GM19240 (cell line): ENCODE measurements around the gene INSRR.

Source experiments
- DNase-seq: peaks from one replicate; pipeline ENCODE4 v3.0.0; 2011; ENCODE audit warnings: low spot score; ENCODE audit not compliant: insufficient read length

Gene INSRR

GRCh38 chr1:156834322-156834721 is 24.6 kb downstream of the INSRR start:
- DNase-seq, result no peak

DNA sequence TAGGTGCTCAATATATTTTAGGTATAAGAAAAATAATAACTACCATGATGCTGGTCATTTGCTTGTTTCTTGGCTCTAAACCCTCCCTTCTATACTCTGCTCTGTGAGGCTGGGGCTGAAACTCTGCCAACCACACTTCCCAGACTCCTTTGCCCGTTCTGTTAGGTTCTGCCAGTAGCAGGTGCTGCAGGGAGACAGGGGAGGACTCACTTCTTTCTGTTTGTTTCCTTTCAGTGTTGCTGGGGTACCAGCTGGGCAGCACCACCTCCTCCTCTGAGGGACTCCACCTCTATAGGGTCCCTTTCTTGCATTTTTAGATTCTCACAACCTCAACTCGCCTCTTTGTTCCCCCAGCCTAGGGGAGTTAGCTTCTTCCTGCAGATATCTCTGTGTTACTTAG is 25.3 kb downstream of the INSRR start:
- DNase-seq, result no peak

DNA sequence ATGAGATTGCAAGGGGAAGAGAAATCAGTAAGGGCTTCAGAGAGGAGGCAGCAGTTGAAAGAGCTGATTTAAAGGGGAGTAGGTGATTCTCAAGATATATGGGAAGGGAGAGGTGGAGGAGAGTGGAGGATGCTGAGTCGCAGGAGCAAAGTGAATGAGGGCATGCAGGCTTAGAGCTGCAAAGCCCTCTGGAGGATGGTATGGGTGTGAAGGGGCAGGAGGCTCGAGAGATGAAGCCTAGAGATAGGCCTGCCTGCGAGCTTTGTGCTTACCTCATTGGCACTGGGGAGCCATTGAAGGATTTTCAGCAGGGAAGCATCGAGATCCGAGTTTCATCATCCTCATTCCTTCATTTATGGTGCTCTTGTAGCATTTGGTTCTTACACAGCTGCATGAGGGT is 26.5 kb downstream of the INSRR start:
- no peak for DNase-seq

- DNase-seq, result no peak
These were observed 30.4 kb downstream of the INSRR start for GRCh38 chr1:156828400-156829124.

- no peak for DNase-seq
These were observed 32.3 kb downstream of the INSRR start for GRCh38 chr1:156826630-156827029.

DNA sequence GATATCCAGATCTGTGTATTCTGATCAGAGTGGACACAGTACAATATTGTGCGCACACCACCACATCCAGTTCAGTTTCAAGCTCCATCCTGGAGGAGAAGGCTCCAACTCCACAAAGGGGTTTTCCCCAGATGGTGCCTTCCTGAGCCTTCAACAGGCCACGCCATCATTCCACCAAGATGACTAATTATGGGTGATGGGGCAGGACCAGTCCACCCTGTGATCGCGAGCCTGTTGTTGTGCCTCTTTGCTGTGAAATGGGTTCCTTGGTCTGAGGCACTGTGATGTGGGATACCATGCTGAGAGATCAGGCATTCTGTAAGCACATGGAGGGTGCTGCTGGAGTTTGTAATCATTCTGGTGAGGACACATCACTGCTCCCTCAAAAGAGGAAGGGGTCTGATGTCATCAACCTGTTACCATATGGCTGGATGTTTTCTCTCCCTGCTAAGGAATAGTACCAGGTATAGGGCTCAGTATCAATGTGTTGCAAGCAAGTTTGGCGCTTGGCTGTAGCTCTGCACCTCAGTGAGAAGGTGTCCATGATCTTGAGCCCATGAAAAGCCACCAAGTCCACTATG is 35.6 kb downstream of the INSRR start:
- DNase-seq, result no peak

GRCh38 chr1:156822680-156823079 is 36.2 kb downstream of the INSRR start:
- DNase-seq, result no peak

DNA sequence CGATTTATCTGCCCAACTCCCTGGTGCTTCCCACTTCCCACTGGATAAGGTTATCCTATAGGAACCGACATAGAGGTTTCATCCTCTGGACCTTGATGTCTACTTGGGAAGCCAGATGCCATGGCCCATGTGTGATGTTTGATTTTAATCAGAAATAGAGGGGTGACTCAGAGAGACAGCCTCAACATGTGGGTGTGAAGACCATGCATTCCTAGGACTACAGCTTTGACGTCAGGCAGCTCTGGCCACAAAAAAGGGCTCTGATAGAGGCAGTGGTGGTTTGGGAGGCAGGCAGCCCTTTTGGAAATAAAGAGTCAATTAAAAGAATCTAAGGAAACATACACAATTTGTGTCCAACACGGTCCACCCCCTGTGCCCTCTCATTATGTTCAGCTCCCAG is 37.1 kb downstream of the INSRR start:
- no peak for DNase-seq

- peak; percentile 89 for DNase-seq
These were observed 42.2 kb downstream of the INSRR start, which contains the start of gene SH2D2A for GRCh38 chr1:156816561-156817328. Gene SH2D2A, minus strand, starts transcription at chr1:156816848. Its CDS starts 140 bp downstream, at chr1:156816708.

DNA sequence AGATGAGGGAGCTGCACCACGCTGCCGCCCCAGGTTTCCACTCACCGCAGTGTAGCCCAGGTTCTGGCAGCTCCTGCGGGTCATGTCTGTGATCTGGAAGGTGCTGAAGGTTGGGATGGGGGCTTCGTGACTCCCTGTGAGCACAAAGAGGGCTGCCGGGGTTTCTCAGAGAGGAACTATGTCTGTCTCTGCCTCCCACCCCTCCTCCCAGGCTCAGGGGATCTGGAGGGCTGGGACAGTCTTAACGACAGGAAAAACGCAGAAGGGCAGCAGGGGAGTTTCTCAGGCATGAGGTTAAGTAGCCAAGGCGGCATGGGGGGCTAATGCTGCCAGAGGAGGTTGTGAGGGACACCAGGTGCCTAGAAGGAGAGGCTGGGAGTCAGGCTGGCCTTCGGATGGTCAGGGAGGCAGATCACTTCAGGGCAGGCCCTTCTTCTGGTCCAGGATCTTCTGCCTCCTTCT is 42.9 kb downstream of the INSRR start:
- DNase-seq, result no peak

DNA sequence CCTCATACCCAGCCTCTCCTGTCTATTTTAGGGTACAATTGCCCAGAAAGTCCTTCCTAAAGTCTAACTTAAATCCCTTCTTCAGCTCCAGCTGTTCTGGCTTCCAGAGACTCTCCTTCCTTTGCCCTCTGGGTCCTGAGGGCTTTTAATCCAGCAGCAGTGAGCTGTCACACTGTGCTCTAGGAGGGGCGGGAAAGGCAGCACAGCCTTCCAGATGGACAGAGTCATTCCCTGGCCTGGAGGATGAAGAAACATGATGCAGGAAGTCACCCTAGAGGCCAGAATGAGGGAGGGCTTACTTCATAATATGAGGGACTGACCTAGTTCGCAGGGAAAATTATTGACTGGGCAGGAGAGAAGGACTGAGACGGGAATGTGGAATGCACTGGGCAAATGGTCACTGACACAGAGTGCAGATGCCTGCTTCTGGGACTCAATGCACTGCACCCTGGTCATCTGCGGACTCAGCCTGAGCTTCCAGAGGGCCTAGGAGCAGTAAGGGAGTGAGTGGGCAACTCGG is 43.5 kb downstream of the INSRR start:
- DNase-seq, result no peak

DNA sequence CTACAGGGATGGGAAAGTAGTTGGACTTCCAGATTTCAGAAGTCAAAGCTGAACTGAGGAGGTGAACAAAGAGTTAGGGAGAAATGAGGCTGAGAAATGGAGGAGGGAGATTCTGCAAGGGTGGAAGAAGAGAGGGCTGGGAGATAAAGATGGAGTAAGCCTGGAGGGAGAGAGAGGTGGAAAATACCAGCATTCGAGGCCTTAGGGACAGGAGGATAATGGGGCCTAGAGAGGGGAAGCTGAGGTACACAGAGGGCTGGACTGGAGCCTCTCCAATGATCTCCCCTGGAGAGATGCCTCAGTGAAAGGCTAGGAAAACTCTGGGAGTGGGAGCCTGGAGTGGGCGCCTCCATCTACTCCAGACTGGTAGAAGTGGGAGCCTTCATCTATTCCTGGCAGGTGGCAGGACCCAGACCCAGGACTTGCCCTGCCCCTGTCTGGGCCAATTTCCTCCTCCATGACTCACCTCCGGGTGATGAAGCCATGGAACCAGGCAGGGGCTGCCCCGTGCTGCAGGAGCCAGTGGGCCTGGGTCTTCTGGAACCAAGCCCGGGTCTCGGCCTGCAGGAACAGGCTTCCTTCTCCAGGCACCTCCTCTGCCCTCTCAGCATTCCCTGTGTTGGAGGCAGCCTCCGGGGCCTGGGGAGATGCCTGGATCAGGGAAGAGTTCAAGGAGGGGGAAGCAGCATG is 44.2 kb downstream of the INSRR start:
- no peak for DNase-seq

GRCh38 chr1:156813750-156814570 is 45.0 kb downstream of the INSRR start:
- DNase-seq, result peak; percentile 38

- no peak for DNase-seq
These were observed 45.6 kb downstream of the INSRR start for GRCh38 chr1:156813298-156813697.

DNA sequence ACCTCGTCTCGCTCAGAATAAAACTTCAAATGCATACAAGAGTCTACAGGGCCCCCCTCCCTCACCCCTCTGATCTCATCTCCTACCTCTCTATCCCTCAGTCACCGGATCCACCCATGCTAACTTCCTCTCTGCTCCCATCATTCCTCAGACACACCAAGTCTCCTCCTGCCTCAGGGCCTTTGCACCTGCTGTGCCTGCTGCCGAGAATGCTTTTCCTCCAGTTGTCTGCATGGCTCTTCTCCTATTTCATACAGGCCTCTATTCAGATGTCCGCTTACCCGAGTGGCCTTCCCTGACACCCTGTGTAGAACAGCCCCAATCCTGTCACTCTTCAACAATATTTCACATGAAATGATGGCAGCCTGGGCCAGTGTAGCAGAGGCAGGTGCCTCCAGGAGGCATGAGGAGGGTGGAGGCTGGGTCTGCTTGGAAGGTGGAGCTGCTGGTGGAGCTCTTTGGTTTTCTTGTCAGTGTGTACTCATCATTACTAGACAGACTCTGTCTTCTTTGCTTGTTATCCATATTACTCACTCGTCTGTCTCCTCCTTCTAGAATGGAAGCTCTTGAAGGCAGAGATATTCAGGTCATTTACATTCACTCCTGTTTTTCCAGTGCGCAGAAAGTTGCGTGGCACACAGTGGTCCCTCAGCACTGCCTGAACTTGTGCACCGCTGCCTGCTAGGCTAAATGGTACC is 46.5 kb downstream of the INSRR start:
- DNase-seq, result no peak

GRCh38 chr1:156811168-156811567 is 47.7 kb downstream of the INSRR start:
- DNase-seq, result no peak

GRCh38 chr1:156809711-156810366 is 49.1 kb downstream of the INSRR start:
- no peak for DNase-seq

GRCh38 chr1:156809281-156809680 is 49.6 kb downstream of the INSRR start:
- no peak for DNase-seq
